Uterus (tissue), 2 donors: Measurements from ENCODE around the gene TRAM1L1.

Experiments used
- POLR2A ChIP-seq, 2 donors: fragments of 450-650 bp; IDR thresholded peaks; one replicate each; pipeline ENCODE4 v1.6.1; 2016; ENCODE audit warnings: antibody characterized with exemption in 2 of 2, mild to moderate bottlenecking in 1 of 2, moderate library complexity in 1 of 2
- TF ChIP-seq, protein P1 (sequence below), 4 experiments: fragments of 200-600 bp in 2 of 4; fragments of 450-650 bp in 2 of 4; sonication (generic) in 2 of 4; IDR thresholded peaks; one replicate each; pipeline ENCODE4 v1.5.1; 2016 to 2019; ENCODE audit warnings: antibody characterized with exemption in 4 of 4, mild to moderate bottlenecking in 2 of 4, moderate library complexity in 1 of 4

DNA sequence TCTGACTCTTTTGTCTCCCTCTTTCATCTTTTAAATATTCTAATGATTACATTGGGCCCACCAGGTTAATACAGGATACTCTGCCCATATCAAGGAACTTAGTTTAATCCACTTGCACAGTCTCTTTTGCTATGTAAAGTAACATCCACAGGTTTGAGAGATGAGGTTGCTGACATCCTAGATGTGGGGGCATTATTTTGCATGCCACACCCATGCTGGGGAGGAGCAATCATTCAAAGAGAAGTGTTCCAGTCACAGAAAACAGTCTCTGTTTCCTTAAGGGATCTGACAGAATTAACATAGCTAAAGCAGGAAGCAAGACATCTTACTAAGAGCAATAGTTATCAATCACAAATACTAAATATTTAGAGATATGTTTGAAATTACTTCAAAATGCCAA, 11.5 kb upstream of the TRAM1L1 start:
- TF ChIP-seq, protein P1, sequence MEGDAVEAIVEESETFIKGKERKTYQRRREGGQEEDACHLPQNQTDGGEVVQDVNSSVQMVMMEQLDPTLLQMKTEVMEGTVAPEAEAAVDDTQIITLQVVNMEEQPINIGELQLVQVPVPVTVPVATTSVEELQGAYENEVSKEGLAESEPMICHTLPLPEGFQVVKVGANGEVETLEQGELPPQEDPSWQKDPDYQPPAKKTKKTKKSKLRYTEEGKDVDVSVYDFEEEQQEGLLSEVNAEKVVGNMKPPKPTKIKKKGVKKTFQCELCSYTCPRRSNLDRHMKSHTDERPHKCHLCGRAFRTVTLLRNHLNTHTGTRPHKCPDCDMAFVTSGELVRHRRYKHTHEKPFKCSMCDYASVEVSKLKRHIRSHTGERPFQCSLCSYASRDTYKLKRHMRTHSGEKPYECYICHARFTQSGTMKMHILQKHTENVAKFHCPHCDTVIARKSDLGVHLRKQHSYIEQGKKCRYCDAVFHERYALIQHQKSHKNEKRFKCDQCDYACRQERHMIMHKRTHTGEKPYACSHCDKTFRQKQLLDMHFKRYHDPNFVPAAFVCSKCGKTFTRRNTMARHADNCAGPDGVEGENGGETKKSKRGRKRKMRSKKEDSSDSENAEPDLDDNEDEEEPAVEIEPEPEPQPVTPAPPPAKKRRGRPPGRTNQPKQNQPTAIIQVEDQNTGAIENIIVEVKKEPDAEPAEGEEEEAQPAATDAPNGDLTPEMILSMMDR (IDR thresholded peaks at IDR 0.05) = no peak
- TF ChIP-seq POLR2A (IDR thresholded peaks at IDR 0.05) = no peak
